DOHH2 (cell line): ENCODE data around the gene CRTAP.
"Not testable (repeated sequence)": the region's sequence is repeated elsewhere in the genome, so short reads cannot be mapped to it uniquely, and the experiment has no call there.

ENCODE experiments used
- H3F3A ChIP-seq: fragments of 200-600 bp; sonication (generic), shearing (Covaris generic); 2 replicates; pipeline ENCODE4 v1.6.0; 2016; ENCODE audit warnings: antibody characterized with exemption, mild to moderate bottlenecking; ENCODE audit not compliant: control insufficient read depth, insufficient read depth
- H3K27ac ChIP-seq: fragments of 200-600 bp; sonication (generic); 2 replicates; pipeline ENCODE4 v1.5.1; 2014; ENCODE audit warnings: low read depth, mild to moderate bottlenecking, low read length, moderate library complexity
- H3K27me3 ChIP-seq: fragments of 200-600 bp; sonication (generic); 2 replicates; pipeline ENCODE4 v1.6.1; 2014; ENCODE audit warnings: mild to moderate bottlenecking, low read length, mixed read lengths; ENCODE audit not compliant: control insufficient read depth
- H3K36me3 ChIP-seq: fragments of 200-600 bp; sonication (generic); 2 replicates; pipeline ENCODE4 v1.6.1; 2014; ENCODE audit warnings: mild to moderate bottlenecking, low read length, moderate library complexity, mixed read lengths; ENCODE audit not compliant: control insufficient read depth
- H3K4me1 ChIP-seq: fragments of 200-600 bp; sonication (generic); 2 replicates; pipeline ENCODE4 v1.6.1; 2014; ENCODE audit warnings: mild to moderate bottlenecking, low read length, mixed read lengths; ENCODE audit not compliant: control insufficient read depth
- H3K4me2 ChIP-seq: fragments of 200-600 bp; sonication (generic); 2 replicates; pipeline ENCODE4 v1.6.0; 2014; ENCODE audit warnings: mild to moderate bottlenecking, low read length, moderate library complexity
- H3K4me3 ChIP-seq: fragments of 200-600 bp; sonication (generic); 2 replicates; pipeline ENCODE4 v1.5.1; 2014; ENCODE audit warnings: mild to moderate bottlenecking, low read length, mixed read lengths
- H3K79me2 ChIP-seq: fragments of 200-600 bp; sonication (generic); 2 replicates; pipeline ENCODE4 v1.6.1; 2014; ENCODE audit warnings: mild to moderate bottlenecking, low read length, mixed read lengths; ENCODE audit not compliant: control insufficient read depth
- H3K9me2 ChIP-seq: fragments of 200-600 bp; sonication (generic); replicated peaks from 2 replicates; pipeline ENCODE4 v1.6.1; 2014; ENCODE audit warnings: mild to moderate bottlenecking, low read length, mixed read lengths; ENCODE audit not compliant: control insufficient read depth
- H3K9me3 ChIP-seq: fragments of 200-600 bp; sonication (generic); 2 replicates; pipeline ENCODE4 v1.6.1; 2014; ENCODE audit warnings: antibody characterized with exemption, low read length, mixed read lengths; ENCODE audit not compliant: control insufficient read depth, insufficient read depth
- H4K20me1 ChIP-seq: fragments of 200-600 bp; sonication (generic); 2 replicates; pipeline ENCODE4 v1.6.0; 2014; ENCODE audit warnings: low read depth, mild to moderate bottlenecking, antibody characterized with exemption, low read length, moderate library complexity; ENCODE audit not compliant: control insufficient read depth, insufficient read depth
- EZH2phosphoT487 ChIP-seq: fragments of 200-600 bp; sonication (generic); IDR thresholded peaks from 2 replicates; pipeline ENCODE4 v1.6.1; 2017; ENCODE audit warnings: borderline replicate concordance, mild to moderate bottlenecking, antibody characterized with exemption, low read length, moderate library complexity, mixed read lengths
- TF ChIP-seq, protein P1 (sequence below): fragments of 200-600 bp; sonication (generic); IDR thresholded peaks from one replicate; pipeline ENCODE4 v1.5.1; 2014; ENCODE audit warnings: antibody characterized with exemption, mild to moderate bottlenecking, low read depth, low read length; ENCODE audit not compliant: poor library complexity, severe bottlenecking

The CRTAP gene

DNA sequence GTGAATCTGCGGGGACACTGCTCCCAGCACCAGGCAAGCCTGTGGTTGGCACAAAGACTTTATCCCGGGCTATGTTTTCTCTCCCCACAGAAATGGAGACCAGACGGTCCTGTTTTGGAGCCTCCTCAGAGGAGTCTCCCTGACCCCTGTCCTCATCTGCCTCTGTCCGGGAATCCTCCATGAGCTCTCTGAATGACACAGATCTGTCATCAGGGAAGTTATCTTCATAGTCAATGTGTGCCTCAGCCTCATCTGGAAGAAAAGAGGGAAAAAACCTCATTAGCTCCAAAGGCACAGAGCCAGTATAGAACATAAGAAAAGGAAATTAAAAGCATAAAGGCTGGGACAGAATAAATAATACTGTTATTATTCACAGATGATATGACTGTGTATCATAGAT is 40.0 kb downstream of the CRTAP start:
- Histone ChIP-seq H3F3A (no peaks in the 10 kb centered on the region), H3K9me3 (no peaks in the 10 kb centered on the region), H3K27ac (no peak overlapping the region), H3K79me2 (no peaks in the 10 kb centered on the region), H3K4me1 (peaks cover 3% of the 10 kb centered on the region; the same call in 1 of the 2 replicates), H3K4me2 (no peak overlapping the region), H3K27me3 (no peaks in the 10 kb centered on the region), H3K4me3 (no peak overlapping the region), H3K36me3 (no peaks in the 10 kb centered on the region), H3K9me2 (no peaks in the 10 kb centered on the region), H4K20me1 (no peaks in the 10 kb centered on the region)
- no peak for TF ChIP-seq EZH2phosphoT487
- TF ChIP-seq, protein P1, sequence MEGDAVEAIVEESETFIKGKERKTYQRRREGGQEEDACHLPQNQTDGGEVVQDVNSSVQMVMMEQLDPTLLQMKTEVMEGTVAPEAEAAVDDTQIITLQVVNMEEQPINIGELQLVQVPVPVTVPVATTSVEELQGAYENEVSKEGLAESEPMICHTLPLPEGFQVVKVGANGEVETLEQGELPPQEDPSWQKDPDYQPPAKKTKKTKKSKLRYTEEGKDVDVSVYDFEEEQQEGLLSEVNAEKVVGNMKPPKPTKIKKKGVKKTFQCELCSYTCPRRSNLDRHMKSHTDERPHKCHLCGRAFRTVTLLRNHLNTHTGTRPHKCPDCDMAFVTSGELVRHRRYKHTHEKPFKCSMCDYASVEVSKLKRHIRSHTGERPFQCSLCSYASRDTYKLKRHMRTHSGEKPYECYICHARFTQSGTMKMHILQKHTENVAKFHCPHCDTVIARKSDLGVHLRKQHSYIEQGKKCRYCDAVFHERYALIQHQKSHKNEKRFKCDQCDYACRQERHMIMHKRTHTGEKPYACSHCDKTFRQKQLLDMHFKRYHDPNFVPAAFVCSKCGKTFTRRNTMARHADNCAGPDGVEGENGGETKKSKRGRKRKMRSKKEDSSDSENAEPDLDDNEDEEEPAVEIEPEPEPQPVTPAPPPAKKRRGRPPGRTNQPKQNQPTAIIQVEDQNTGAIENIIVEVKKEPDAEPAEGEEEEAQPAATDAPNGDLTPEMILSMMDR = no peak

DNA sequence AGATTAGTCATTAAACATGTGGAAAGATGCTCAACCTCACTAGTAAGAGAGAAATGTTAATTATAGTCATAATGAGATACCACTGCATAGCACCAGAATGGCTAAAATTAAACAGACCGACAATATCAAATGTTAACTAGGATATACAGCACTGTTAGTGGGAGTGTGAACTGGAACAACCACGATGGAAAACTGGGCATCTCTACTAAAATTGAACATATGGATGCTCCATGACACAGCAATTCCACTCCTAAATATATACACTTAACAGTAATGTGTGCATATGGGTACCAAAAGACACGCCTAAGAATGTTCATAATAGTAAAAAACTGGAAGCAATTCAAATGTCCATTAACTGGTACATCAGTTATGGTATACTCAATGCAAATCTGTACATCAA is 41.5 kb downstream of the CRTAP start:
- no peaks in the 10 kb centered on the region for H4K20me1 ChIP-seq
- H3K27me3 ChIP-seq = 0 out of 2 replicates have a peak, but pooled peaks cover 9% of the 10 kb centered on the region
- no peaks in the 10 kb centered on the region for H3K9me3 ChIP-seq
- no peaks in the 10 kb centered on the region for H3K9me2 ChIP-seq
- H3K4me2 ChIP-seq = no peak overlapping the region
- no peaks in the 10 kb centered on the region for H3K36me3 ChIP-seq
- no peak overlapping the region for H3K27ac ChIP-seq
- H3K4me3 ChIP-seq = no peak overlapping the region
- no peak for TF ChIP-seq EZH2phosphoT487
- TF ChIP-seq, protein P1 = no peak
- H3K79me2 ChIP-seq = no peaks in the 10 kb centered on the region
- peaks cover 3% of the 10 kb centered on the region; the same call in 1 of the 2 replicates for H3K4me1 ChIP-seq
- H3F3A ChIP-seq = no peaks in the 10 kb centered on the region

- Histone ChIP-seq H3K9me3 (no peaks in the 10 kb centered on the region), H3K4me3 (no peak overlapping the region), H3F3A (no peaks in the 10 kb centered on the region), H3K27ac (no peak overlapping the region), H3K4me2 (no peak overlapping the region), H3K27me3 (peaks cover 21% of the 10 kb centered on the region; the same call in 1 of the 2 replicates), H3K4me1 (peaks cover 3% of the 10 kb centered on the region; the same call in 1 of the 2 replicates), H3K9me2 (no peaks in the 10 kb centered on the region), H3K36me3 (no peaks in the 10 kb centered on the region), H4K20me1 (no peaks in the 10 kb centered on the region), H3K79me2 (no peaks in the 10 kb centered on the region)
- no peak for TF ChIP-seq EZH2phosphoT487
- TF ChIP-seq, protein P1 = no peak
These were observed 45.4 kb downstream of the CRTAP start for GRCh38 chr3:33159234-33159633.

DNA sequence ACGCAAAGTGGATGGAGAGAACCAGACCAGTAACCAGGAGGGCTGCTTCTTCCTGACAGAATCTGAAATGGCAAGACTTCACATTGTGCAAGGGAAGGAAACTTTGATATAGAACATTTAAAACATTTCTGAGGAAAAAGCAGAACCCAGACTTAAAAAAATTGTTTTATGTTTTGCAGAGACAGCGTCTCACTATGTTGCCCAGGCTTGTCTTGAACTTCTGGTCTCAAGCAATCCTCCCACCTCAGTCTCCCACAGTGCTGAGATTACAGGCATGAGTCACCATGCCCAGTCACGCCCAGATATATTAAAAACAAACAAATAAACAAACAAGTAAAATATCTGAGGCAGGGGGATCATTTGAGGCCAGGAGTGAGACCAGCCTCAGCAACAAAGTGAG is 46.2 kb downstream of the CRTAP start:
- Histone ChIP-seq H3K4me1 (no peaks in the 10 kb centered on the region; the same call in 1 of the 2 replicates), H3K27ac (no peak overlapping the region), H3K4me3 (no peak overlapping the region), H3K4me2 (no peak overlapping the region), H3K9me3 (no peaks in the 10 kb centered on the region), H3K79me2 (no peaks in the 10 kb centered on the region), H3F3A (no peaks in the 10 kb centered on the region), H3K9me2 (no peaks in the 10 kb centered on the region), H3K27me3 (peaks cover 25% of the 10 kb centered on the region), H4K20me1 (no peaks in the 10 kb centered on the region), H3K36me3 (no peaks in the 10 kb centered on the region)
- no peak for TF ChIP-seq EZH2phosphoT487
- TF ChIP-seq, protein P1 = no peak

DNA sequence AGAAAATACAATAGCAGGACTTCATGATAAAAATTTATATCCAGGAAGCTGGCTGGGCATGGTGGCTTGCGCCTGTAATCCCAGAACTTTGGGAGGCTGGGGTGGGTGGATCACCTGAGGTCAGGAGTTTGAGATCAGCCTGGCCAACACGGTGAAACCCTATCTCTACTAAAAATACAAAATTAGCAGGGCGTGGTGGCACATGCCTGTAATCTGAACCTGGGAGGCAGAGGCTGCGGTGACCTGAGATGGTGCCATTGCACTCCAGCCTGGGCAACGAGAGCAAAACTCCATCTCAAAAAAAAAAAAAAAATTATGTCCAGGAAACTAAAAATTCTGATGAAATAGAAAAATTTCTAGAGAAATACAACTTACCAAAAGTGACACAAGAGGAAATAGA is 48.8 kb downstream of the CRTAP start:
- not testable (repeated sequence) for H3K79me2 ChIP-seq, H3K4me3 ChIP-seq, H3K9me2 ChIP-seq, H3K4me2 ChIP-seq, H3K36me3 ChIP-seq, H3K9me3 ChIP-seq, H4K20me1 ChIP-seq, H3F3A ChIP-seq, H3K27ac ChIP-seq, H3K4me1 ChIP-seq
- peaks cover 28% of the 10 kb centered on the region for H3K27me3 ChIP-seq
